Sigmoid colon (tissue), 3 donors: Measurements from ENCODE around the gene TUBGCP6.

ENCODE experiments used
- POLR2A ChIP-seq, 2 donors: fragments of 450-650 bp; IDR thresholded peaks; one replicate each; pipeline ENCODE4 v1.6.1; 2016; ENCODE audit warnings: antibody characterized with exemption in 2 of 2, mild to moderate bottlenecking in 2 of 2, moderate library complexity in 2 of 2
- TF ChIP-seq, protein P1 (sequence below), 4 experiments: fragments of 450-650 bp in 3 of 4; fragments of 200-600 bp in 1 of 4; IDR thresholded peaks; one replicate each; pipeline ENCODE4 v1.5.1; 2016 to 2019; ENCODE audit warnings: antibody characterized with exemption in 4 of 4, mild to moderate bottlenecking in 3 of 4, moderate library complexity in 2 of 4

DNA sequence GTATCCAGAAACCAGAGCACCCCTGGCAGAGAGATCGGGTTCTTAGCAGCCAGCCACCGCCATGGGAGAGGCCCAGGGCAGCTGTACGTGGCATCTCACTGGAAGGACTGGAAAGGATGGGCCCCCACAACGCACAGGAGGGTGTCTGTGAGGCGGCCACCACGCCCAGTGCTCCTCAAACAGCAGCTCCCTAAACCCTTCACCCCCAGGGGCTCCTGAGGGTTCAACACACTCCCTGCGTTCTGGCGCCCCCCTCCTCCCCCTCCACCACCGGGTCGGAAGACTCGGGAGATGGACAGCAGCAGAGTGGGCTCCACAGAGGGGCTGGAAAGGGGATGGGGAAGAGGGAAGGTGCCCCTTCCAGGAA is 15.6 kb upstream of the TUBGCP6 start:
- TF ChIP-seq, protein P1, sequence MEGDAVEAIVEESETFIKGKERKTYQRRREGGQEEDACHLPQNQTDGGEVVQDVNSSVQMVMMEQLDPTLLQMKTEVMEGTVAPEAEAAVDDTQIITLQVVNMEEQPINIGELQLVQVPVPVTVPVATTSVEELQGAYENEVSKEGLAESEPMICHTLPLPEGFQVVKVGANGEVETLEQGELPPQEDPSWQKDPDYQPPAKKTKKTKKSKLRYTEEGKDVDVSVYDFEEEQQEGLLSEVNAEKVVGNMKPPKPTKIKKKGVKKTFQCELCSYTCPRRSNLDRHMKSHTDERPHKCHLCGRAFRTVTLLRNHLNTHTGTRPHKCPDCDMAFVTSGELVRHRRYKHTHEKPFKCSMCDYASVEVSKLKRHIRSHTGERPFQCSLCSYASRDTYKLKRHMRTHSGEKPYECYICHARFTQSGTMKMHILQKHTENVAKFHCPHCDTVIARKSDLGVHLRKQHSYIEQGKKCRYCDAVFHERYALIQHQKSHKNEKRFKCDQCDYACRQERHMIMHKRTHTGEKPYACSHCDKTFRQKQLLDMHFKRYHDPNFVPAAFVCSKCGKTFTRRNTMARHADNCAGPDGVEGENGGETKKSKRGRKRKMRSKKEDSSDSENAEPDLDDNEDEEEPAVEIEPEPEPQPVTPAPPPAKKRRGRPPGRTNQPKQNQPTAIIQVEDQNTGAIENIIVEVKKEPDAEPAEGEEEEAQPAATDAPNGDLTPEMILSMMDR (IDR thresholded peaks at IDR 0.05) = no peak
- TF ChIP-seq POLR2A (IDR thresholded peaks at IDR 0.05) = no peak
